Prostate gland (tissue), 2 donors: ENCODE measurements around the gene NUAK1. TPM values are rescaled to one million over a fixed set of nuclear protein-coding genes. Genes with fewer than 3 reads are reported as not detected.

Experiments
- DNase-seq: peaks from one replicate; pipeline ENCODE4 v3.0.0-alpha.2; 2019; ENCODE audit warnings: low spot score
- H3K27ac ChIP-seq, 2 donors: fragments of 200-600 bp; sonication (generic); 2 replicates each; pipeline ENCODE4 v1.5.1; 2017 to 2019
- H3K27me3 ChIP-seq: fragments of 200-600 bp; sonication (generic); replicated peaks from 2 replicates; pipeline ENCODE4 v1.5.1; 2019; ENCODE audit not compliant: insufficient read depth
- H3K36me3 ChIP-seq, 2 donors: fragments of 200-600 bp; sonication (generic); 1 replicate in 1 of 2; 2 replicates in 1 of 2; pipeline versions ENCODE4 v1.5.1 to v1.8.1; 2017 to 2019
- H3K4me1 ChIP-seq: fragments of 200-600 bp; sonication (generic); replicated peaks from 2 replicates; pipeline ENCODE4 v1.5.1; 2019
- H3K4me3 ChIP-seq, 2 donors: fragments of 200-600 bp; sonication (generic); 2 replicates each; pipeline ENCODE4 v1.5.1; 2017 to 2019
- H3K9me3 ChIP-seq: fragments of 200-600 bp; sonication (generic); 2 replicates; pipeline ENCODE4 v1.5.1; 2017
- POLR2A ChIP-seq: fragments of 450-650 bp; IDR thresholded peaks from one replicate; pipeline ENCODE4 v1.6.1; 2016; ENCODE audit warnings: antibody characterized with exemption, mild to moderate bottlenecking
- POLR2AphosphoS5 ChIP-seq: sonication (generic); formaldehyde crosslinking; IDR thresholded peaks from one replicate; pipeline ENCODE4 v1.6.1; 2017; ENCODE audit warnings: antibody characterized with exemption
- WGBS: methylation state at CpG from one replicate; pipeline ENCODE4 v1.1.5; 2018; 5-methylcytosine and 5-hydroxymethylcytosine counted together
- intact Hi-C: fragments of 100-400 bp; cut with DNase I; formaldehyde crosslinking; loops from one replicate; pipeline ENCODE4 v1.14.2; 2022
- total RNA-seq, 2 donors: library from RNA; depleted of rRNA; stranded (reverse); fragments of >200 nt; gene quantifications; one replicate each; pipeline ENCODE4 v1.1.0, GENCODE V29; 2016
- TF ChIP-seq, protein P1 (sequence below), 4 experiments: fragments of 200-600 bp in 2 of 4; fragments of 450-650 bp in 2 of 4; sonication (generic) in 2 of 4; IDR thresholded peaks; 1 replicate in 3 of 4; 2 replicates in 1 of 4; pipeline ENCODE4 v1.5.1; 2016 to 2019; ENCODE audit warnings: antibody characterized with exemption in 4 of 4, mild to moderate bottlenecking in 2 of 4, moderate library complexity in 2 of 4

The NUAK1 gene
- total RNA-seq, 2 donors from 2014 or later = 9.6 to 16.0 TPM

DNA sequence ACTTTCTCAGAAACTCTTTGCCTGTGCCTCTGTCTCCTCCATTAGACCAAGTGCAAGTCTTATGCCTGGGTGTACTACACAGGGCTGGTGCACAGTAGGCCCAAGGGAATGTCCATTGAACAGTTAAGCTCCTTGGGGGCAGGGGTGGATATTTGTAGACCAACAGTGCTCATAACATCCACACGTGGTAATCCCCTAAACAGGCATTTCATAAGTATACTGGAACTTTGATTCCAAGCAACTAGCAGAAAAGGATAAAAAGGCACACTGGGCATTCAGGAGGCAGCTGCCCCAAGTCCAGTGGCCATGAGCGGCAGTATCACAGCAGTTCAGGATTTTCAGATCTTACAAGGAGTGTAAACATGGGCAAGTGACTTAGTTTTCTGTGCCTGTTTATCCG, 16.8 kb downstream of the NUAK1 start:
- no peaks in the 10 kb centered on the region for H3K9me3 ChIP-seq
- H3K36me3 ChIP-seq = no peaks in the 10 kb centered on the region
- H3K27ac ChIP-seq = no peak overlapping the region
- intact Hi-C loops = loop anchor here (10.0 kb wide), 1 partner anchor 157 kb away; no protein-coding TSS in a partner anchor
- TF ChIP-seq POLR2AphosphoS5 (no peak), POLR2A (no peak)
- TF ChIP-seq, protein P1, sequence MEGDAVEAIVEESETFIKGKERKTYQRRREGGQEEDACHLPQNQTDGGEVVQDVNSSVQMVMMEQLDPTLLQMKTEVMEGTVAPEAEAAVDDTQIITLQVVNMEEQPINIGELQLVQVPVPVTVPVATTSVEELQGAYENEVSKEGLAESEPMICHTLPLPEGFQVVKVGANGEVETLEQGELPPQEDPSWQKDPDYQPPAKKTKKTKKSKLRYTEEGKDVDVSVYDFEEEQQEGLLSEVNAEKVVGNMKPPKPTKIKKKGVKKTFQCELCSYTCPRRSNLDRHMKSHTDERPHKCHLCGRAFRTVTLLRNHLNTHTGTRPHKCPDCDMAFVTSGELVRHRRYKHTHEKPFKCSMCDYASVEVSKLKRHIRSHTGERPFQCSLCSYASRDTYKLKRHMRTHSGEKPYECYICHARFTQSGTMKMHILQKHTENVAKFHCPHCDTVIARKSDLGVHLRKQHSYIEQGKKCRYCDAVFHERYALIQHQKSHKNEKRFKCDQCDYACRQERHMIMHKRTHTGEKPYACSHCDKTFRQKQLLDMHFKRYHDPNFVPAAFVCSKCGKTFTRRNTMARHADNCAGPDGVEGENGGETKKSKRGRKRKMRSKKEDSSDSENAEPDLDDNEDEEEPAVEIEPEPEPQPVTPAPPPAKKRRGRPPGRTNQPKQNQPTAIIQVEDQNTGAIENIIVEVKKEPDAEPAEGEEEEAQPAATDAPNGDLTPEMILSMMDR (IDR thresholded peaks at IDR 0.05) = no peak
- H3K4me3 ChIP-seq = no peak overlapping the region
- WGBS = 93% methylated on average over 3 of the region's 3 CpGs
- no peaks in the 10 kb centered on the region for H3K27me3 ChIP-seq
- DNase-seq = no peak
- peaks cover 6% of the 10 kb centered on the region for H3K4me1 ChIP-seq

DNA sequence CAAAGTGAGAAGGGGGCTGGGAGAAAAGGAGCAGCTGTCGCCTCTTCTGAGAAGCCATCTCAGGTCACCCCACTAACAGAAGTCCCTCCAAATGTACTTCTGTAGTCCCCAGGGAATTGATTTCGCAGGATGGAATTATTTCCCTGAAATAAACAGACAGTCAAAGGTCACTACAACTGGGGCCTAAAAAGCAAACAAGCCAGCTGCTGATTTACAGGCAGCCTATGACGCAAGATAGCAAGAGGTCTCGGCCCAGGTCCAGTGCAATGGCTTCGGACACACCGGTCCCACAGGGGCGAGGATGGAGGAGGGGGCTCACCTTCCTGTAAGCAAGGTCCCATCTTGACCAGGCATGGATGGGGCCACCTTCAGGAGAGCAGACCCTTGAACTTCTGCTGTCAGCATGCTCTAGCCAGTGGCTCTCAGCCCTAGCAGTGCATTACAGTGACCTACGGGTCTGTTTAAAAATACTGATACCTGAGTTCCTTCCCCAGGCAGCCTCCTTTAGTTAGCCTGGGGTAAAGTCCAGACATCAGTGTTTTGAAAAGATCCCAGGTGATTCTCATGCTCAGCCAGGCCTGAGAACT, 18.1 kb downstream of the NUAK1 start:
- peaks cover 2% of the 10 kb centered on the region for H3K4me1 ChIP-seq
- DNase-seq = no peak
- no peak for TF ChIP-seq POLR2AphosphoS5

DNA sequence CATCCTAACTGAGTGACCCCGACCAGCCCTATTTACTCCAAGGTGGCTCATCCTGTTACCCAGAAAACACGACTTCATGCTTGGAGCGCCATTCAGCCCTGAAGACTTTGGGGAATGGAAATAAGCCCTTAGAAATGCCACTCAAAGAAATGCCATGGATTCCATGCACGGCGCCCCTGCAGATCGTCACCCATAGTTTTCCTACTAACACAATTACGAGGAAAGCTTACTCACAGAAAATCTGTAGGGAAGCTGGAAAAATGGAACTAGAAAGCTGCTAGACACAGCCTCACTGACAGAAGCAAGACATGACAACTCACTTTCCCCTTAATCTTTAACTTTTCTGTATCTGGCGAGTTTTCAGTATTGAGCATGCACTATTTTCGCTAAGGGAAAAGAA, 19.5 kb downstream of the NUAK1 start:
- 85% methylated on average over 9 of the region's 9 CpGs for WGBS

More for the DNA sequence above, 18.1 kb downstream of the NUAK1 start:
- WGBS = 83% methylated on average over 8 of the region's 8 CpGs
- Histone ChIP-seq H3K9me3 (no peaks in the 10 kb centered on the region), H3K4me3 (no peak overlapping the region), H3K27ac (no peak overlapping the region), H3K36me3 (no peaks in the 10 kb centered on the region), H3K27me3 (no peaks in the 10 kb centered on the region)
- intact Hi-C loops = loop anchor here (10.0 kb wide), 1 partner anchor 156 kb away; no protein-coding TSS in a partner anchor

DNA sequence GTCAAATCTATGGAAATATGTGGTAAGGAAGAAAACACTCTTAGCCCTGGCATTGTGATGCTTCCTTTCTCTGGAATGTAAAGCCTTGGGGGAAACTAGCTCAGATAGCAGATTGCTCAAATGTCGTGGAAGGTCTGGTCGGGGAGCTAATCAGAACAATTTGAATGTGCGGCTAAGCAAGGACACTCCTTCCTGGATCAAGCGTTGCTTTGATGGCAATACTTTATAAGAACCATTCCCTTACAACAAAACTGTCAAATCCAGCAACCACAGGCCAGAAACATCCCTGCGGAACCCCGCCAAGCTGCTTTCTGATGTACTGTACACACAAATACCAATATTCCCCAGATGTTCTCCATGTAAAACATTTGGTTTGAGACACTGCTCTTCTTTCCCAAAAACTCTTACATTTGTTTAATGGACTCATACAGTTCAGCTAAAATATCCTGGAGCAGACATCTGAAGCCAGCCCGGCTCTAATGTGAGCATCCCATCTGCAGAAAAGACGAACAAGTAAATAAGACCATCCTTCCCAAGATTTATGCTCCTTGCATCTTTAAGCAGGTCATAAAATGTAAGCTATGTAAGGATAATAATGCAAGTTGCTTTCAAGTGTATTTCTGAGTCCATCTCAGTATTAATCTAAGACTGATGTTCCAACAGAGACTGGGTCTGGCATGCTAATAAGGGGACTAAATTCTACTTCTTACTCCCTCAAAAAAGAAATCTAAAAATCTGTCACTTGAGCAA, 20.2 kb downstream of the NUAK1 start:
- no peaks in the 10 kb centered on the region for H3K36me3 ChIP-seq
- H3K4me3 ChIP-seq = no peak overlapping the region
- H3K9me3 ChIP-seq = no peaks in the 10 kb centered on the region
- H3K27me3 ChIP-seq = no peaks in the 10 kb centered on the region
- DNase-seq = no peak
- H3K27ac ChIP-seq = no peak overlapping the region
- TF ChIP-seq POLR2A (no peak), POLR2AphosphoS5 (no peak)
- TF ChIP-seq, protein P1 (IDR thresholded peaks at IDR 0.05) = no peak
- peaks cover 2% of the 10 kb centered on the region for H3K4me1 ChIP-seq
- WGBS = 80% methylated on average over 8 of the region's 8 CpGs
- intact Hi-C loops = no loop called here

More for the DNA sequence above, 19.5 kb downstream of the NUAK1 start:
- Histone ChIP-seq H3K4me1 (peaks cover 2% of the 10 kb centered on the region), H3K27ac (no peak overlapping the region), H3K27me3 (no peaks in the 10 kb centered on the region), H3K36me3 (no peaks in the 10 kb centered on the region), H3K4me3 (no peak overlapping the region), H3K9me3 (no peaks in the 10 kb centered on the region)
- TF ChIP-seq POLR2A = no peak
- TF ChIP-seq, protein P1 (IDR thresholded peaks at IDR 0.05) = no peak
- TF ChIP-seq POLR2AphosphoS5 = no peak
- intact Hi-C loops = no loop called here
- no peak for DNase-seq

DNA sequence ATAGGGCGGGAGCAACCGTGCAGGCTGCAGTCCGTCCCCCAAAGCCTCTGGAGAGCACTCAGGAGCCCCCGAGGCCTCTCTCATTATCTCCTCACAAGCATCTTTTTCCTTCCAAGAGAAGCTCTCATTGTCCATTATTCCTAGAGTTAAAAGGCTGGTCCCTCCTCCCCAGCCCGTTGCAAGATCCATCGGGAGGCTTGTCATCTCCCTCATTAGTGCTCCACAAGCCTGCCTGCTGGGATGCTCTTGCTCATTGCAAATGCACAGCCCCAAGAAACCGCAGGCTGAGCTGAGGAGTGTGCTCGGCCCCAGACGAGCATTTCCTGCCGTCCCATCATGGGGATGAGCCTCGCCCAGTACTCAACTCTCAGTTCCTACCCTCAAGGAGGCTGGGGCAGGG, 23.3 kb downstream of the NUAK1 start:
- intact Hi-C loops = no loop called here
- Histone ChIP-seq H3K4me1 (no peaks in the 10 kb centered on the region), H3K4me3 (no peak overlapping the region), H3K36me3 (no peaks in the 10 kb centered on the region), H3K9me3 (no peaks in the 10 kb centered on the region), H3K27me3 (no peaks in the 10 kb centered on the region), H3K27ac (no peak overlapping the region)
- TF ChIP-seq POLR2A (no peak), POLR2AphosphoS5 (no peak)
- TF ChIP-seq, protein P1 (IDR thresholded peaks at IDR 0.05) = no peak
- no peak for DNase-seq
- 65% methylated on average over 11 of the region's 11 CpGs for WGBS
